K562 (cell line): ENCODE measurements around the gene HEMK1. TPM values are rescaled to one million over a fixed set of nuclear protein-coding genes. Genes with fewer than 3 reads are reported as not detected.

Experiments
- CBFB ChIP-seq: sonication (generic); formaldehyde crosslinking; IDR thresholded peaks from 2 replicates; pipeline ENCODE4 v1.4.0; 2020; ENCODE audit warnings: mild to moderate bottlenecking, missing genetic modification reagents
- CCNT2 ChIP-seq: IDR thresholded peaks from 2 replicates; pipeline ENCODE4 v1.6.1; 2011; ENCODE audit warnings: borderline replicate concordance, low read depth, mild to moderate bottlenecking, moderate library complexity, mixed read lengths, low read length; ENCODE audit not compliant: insufficient read length; ENCODE audit errors: extremely low read depth
- ETS2 ChIP-seq: IDR thresholded peaks from 2 replicates; pipeline ENCODE4 v1.6.1; 2016; ENCODE audit warnings: borderline replicate concordance, missing genetic modification characterization, mild to moderate bottlenecking, moderate library complexity, missing compliant biosample characterization; ENCODE audit not compliant: poor library complexity, severe bottlenecking
- FOSL1 ChIP-seq: fragments of 200-800 bp; sonication (Bioruptor generic); conservative IDR thresholded peaks from 2 replicates; pipeline ENCODE4 v1.6.1; 2016; ENCODE audit warnings: missing genetic modification characterization, missing compliant biosample characterization
- KLF13 ChIP-seq: fragments of 450-650 bp; IDR thresholded peaks from 2 replicates; pipeline ENCODE4 v1.6.1; 2016; ENCODE audit warnings: missing genetic modification characterization, low read depth, mild to moderate bottlenecking, missing compliant biosample characterization, moderate library complexity, borderline replicate concordance
- KLF6 ChIP-seq: fragments of 250-450 bp; sonication (Bioruptor Pico); IDR thresholded peaks from 2 replicates; pipeline ENCODE4 v1.4.0; 2020; ENCODE audit warnings: mild to moderate bottlenecking, moderate library complexity, borderline replicate concordance
- NCOA4 ChIP-seq: fragments of 450-650 bp; IDR thresholded peaks from 2 replicates; pipeline ENCODE4 v1.6.1; 2018; ENCODE audit warnings: mild to moderate bottlenecking; ENCODE audit not compliant: partially characterized antibody
- NFE2 ChIP-seq: IDR thresholded peaks from 2 replicates; pipeline ENCODE4 v1.6.1; 2014; ENCODE audit warnings: antibody characterized with exemption, low read depth
- NR1H2 ChIP-seq: sonication (generic); formaldehyde crosslinking; IDR thresholded peaks from 2 replicates; pipeline ENCODE4 v1.4.0; 2020; ENCODE audit warnings: mild to moderate bottlenecking, missing genetic modification reagents
- POLR2AphosphoS5 ChIP-seq: IDR thresholded peaks from 2 replicates; pipeline ENCODE4 v1.6.1; 2011; ENCODE audit warnings: mild to moderate bottlenecking, low read depth, low read length, moderate library complexity; ENCODE audit not compliant: control insufficient read depth, insufficient read depth
- POLR2B ChIP-seq: fragments of 450-650 bp; IDR thresholded peaks from 2 replicates; pipeline ENCODE4 v1.6.1; 2018; ENCODE audit warnings: low read depth; ENCODE audit not compliant: partially characterized antibody
- UBTF ChIP-seq, 2 experiments: IDR thresholded peaks; 2 replicates each; pipeline ENCODE4 v1.6.1; 2012; ENCODE audit warnings: improper control_type of control experiment in 2 of 2, low read depth in 2 of 2, low read length in 2 of 2, borderline replicate concordance in 1 of 2
- ZNF586 ChIP-seq: fragments of 450-650 bp; formaldehyde crosslinking; conservative IDR thresholded peaks from 2 replicates; pipeline ENCODE4 v1.4.0; 2020; ENCODE audit warnings: mild to moderate bottlenecking, moderate library complexity
- ZNF764 ChIP-seq: fragments of 250-450 bp; sonication (Bioruptor Pico); IDR thresholded peaks from 2 replicates; pipeline ENCODE4 v1.4.0; 2020; ENCODE audit warnings: low read depth, mild to moderate bottlenecking, moderate library complexity
- polyA plus RNA-seq, 8 experiments: library from polyadenylated mRNA; depleted of rRNA in 4 of 8; stranded (reverse) in 5 of 8; unstranded in 3 of 8; fragments of >200 nt; fragmentation: Nextera tagmentation in 2 of 8; fragmentation: Illumina TruSeq in 1 of 8; extraction: Ambion mirVana in 2 of 8; extraction: Trizol in 1 of 8; gene quantifications; 2 replicates each; pipeline versions ENCODE4 v1.2.1 to v1.2.3, GENCODE V29; 2011 to 2014; ENCODE audit warnings: inconsistent platforms in 1 of 8, missing spikeins in 1 of 8
- total RNA-seq, 7 experiments: library from RNA; depleted of rRNA in 6 of 7; stranded (reverse); fragments of >200 nt in 6 of 7; fragmentation: Illumina TruSeq in 2 of 7; extraction: Trizol in 2 of 7; gene quantifications; 2 replicates each; pipeline versions ENCODE4 v1.2.1 to v1.2.3, GENCODE V29; 2011 to 2021; ENCODE audit warnings: low replicate concordance in 1 of 7
- TF ChIP-seq, protein P1 (sequence below): fragments of 250-450 bp; sonication (Bioruptor Pico); IDR thresholded peaks from 2 replicates; pipeline ENCODE4 v1.5.1; 2021; ENCODE audit warnings: mild to moderate bottlenecking
- TF ChIP-seq, protein P2 (sequence below): fragments of 250-450 bp; sonication (Bioruptor Pico); IDR thresholded peaks from 2 replicates; pipeline ENCODE4 v1.4.0; 2020; ENCODE audit warnings: borderline replicate concordance
- TF ChIP-seq, protein P3 (sequence below): fragments of 450-650 bp; formaldehyde crosslinking; IDR thresholded peaks from 2 replicates; pipeline ENCODE4 v1.4.0; 2020; ENCODE audit warnings: mild to moderate bottlenecking, moderate library complexity

Gene HEMK1
- total and polyA plus RNA-seq, 9 of the 15 experiments (the other 6 are each of a cell fraction or from before 2014, with no cell fraction given): 2.0 to 16.8 (median 11.4) TPM

DNA sequence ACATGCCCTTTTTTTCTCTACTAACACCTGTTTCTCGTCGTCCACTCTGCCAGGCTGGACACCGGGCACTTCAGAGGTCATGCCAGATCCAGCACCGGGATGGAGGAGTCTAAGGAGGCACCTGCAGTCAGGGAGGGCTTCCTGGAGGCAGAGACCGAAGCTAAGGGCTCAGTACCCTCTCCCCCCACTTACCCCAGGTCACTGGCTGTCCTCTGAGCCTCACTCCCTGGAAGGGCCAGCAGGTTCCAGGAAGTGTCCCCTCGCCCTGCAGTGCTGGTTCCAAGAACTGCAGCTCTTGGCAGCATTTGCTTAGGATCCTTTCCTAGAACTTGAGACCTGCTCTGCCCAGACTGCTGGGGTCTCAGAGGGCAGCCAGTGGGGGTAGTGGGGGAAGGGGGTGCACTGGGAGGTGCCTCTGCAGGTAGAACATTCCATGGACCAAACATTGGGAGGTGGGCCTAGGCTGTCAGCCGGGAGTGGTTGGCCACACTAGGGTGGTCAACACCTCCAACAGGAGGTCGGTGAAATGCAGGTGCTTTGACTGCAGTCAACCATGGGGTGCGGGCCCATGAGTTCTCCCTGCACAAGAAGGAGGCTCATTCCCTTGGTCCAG lies 30.9 kb downstream of the HEMK1 start (continued):
- TF ChIP-seq KLF13 (no peak), UBTF (IDR thresholded peaks at IDR 0.05; ENCODE audit: borderline replicate concordance in 1 of 2, low read depth in 2 of 2, low read length in 2 of 2) (no peak), NR1H2 (CRISPR knock-in tag) (no peak), FOSL1 (no peak), POLR2AphosphoS5 (no peak), ZNF586 (CRISPR knock-in tag) (no peak), CBFB (CRISPR knock-in tag) (no peak), NCOA4 (no peak), CCNT2 (no peak), POLR2B (no peak), ZNF764 (CRISPR knock-in tag) (no peak), NFE2 (no peak), ETS2 (tag) (no peak), KLF6 (CRISPR knock-in tag) (no peak)
- TF ChIP-seq, protein P1, sequence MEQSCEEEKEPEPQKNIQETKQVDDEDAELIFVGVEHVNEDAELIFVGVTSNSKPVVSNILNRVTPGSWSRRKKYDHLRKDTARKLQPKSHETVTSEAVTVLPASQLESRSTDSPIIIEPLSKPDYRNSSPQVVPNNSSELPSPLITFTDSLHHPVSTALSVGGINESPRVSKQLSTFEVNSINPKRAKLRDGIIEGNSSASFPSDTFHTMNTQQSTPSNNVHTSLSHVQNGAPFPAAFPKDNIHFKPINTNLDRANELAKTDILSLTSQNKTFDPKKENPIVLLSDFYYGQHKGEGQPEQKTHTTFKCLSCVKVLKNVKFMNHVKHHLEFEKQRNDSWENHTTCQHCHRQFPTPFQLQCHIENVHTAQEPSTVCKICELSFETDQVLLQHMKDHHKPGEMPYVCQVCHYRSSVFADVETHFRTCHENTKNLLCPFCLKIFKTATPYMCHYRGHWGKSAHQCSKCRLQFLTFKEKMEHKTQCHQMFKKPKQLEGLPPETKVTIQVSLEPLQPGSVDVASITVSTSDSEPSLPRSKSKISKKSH (CRISPR knock-in tag): no peak
- TF ChIP-seq, protein P2, sequence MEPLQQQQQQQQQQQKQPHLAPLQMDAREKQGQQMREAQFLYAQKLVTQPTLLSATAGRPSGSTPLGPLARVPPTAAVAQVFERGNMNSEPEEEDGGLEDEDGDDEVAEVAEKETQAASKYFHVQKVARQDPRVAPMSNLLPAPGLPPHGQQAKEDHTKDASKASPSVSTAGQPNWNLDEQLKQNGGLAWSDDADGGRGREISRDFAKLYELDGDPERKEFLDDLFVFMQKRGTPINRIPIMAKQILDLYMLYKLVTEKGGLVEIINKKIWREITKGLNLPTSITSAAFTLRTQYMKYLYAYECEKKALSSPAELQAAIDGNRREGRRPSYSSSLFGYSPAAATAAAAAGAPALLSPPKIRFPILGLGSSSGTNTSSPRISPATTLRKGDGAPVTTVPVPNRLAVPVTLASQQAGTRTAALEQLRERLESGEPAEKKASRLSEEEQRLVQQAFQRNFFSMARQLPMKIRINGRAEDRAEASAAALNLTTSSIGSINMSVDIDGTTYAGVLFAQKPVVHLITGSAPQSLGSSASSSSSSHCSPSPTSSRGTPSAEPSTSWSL (CRISPR knock-in tag): no peak
- TF ChIP-seq, protein P3, sequence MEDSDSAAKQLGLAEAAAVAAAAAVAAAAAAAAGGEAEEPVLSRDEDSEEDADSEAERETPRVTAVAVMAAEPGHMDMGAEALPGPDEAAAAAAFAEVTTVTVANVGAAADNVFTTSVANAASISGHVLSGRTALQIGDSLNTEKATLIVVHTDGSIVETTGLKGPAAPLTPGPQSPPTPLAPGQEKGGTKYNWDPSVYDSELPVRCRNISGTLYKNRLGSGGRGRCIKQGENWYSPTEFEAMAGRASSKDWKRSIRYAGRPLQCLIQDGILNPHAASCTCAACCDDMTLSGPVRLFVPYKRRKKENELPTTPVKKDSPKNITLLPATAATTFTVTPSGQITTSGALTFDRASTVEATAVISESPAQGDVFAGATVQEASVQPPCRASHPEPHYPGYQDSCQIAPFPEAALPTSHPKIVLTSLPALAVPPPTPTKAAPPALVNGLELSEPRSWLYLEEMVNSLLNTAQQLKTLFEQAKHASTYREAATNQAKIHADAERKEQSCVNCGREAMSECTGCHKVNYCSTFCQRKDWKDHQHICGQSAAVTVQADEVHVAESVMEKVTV (CRISPR knock-in tag): no peak
